HEK293T (cell line): Measurements from ENCODE around the gene ZBTB20.

Experiments used
- CTCF ChIA-PET: fragments of 350-600 bp; formaldehyde crosslinking; extraction: SDS; loops from one replicate; lab custom pipeline; 2021; ENCODE audit warnings: antibody characterized with exemption, inconsistent platforms; lab: Yijun Ruan, JAX
- POLR2A ChIA-PET: fragments of 350-600 bp; formaldehyde crosslinking; extraction: SDS; loops from one replicate; lab custom pipeline; 2020; ENCODE audit warnings: antibody characterized with exemption, inconsistent platforms; lab: Yijun Ruan, JAX
- DNase-seq: peaks from one replicate; pipeline ENCODE4 v3.0.0; 2012; ENCODE audit warnings: mixed read lengths; ENCODE audit errors: extremely low spot score
- ARNT ChIP-seq: fragments of 450-650 bp; IDR thresholded peaks from 2 replicates; pipeline ENCODE4 v1.6.1; 2017; ENCODE audit warnings: mild to moderate bottlenecking
- BHLHE40 ChIP-seq: fragments of 450-650 bp; IDR thresholded peaks from 2 replicates; pipeline ENCODE4 v1.6.1; 2016; ENCODE audit warnings: mild to moderate bottlenecking, moderate library complexity, borderline replicate concordance
- CTBP1 ChIP-seq: fragments of 450-650 bp; IDR thresholded peaks from 2 replicates; pipeline ENCODE4 v1.6.1; 2016; ENCODE audit warnings: borderline replicate concordance
- ELF4 ChIP-seq: fragments of 450-650 bp; IDR thresholded peaks from 2 replicates; pipeline ENCODE4 v1.6.1; 2017; ENCODE audit warnings: antibody characterized with exemption
- FOXA1 ChIP-seq: fragments of 450-650 bp; IDR thresholded peaks from 2 replicates; pipeline ENCODE4 v1.6.1; 2016; ENCODE audit warnings: mild to moderate bottlenecking
- FOXK2 ChIP-seq: fragments of 450-650 bp; IDR thresholded peaks from 2 replicates; pipeline ENCODE4 v1.6.1; 2016; ENCODE audit warnings: mild to moderate bottlenecking
- FOXM1 ChIP-seq: fragments of 450-650 bp; IDR thresholded peaks from 2 replicates; pipeline ENCODE4 v1.6.1; 2017; ENCODE audit warnings: mild to moderate bottlenecking, borderline replicate concordance
- HDGF ChIP-seq: fragments of 450-650 bp; IDR thresholded peaks from 2 replicates; pipeline ENCODE4 v1.6.1; 2017; ENCODE audit warnings: antibody characterized with exemption, borderline replicate concordance
- L3MBTL2 ChIP-seq: fragments of 450-650 bp; conservative IDR thresholded peaks from 2 replicates; pipeline ENCODE4 v1.6.1; 2016; ENCODE audit warnings: mild to moderate bottlenecking
- LEF1 ChIP-seq: fragments of 450-650 bp; IDR thresholded peaks from 2 replicates; pipeline ENCODE4 v1.6.1; 2017; ENCODE audit warnings: mild to moderate bottlenecking, borderline replicate concordance
- NFRKB ChIP-seq: fragments of 450-650 bp; IDR thresholded peaks from 2 replicates; pipeline ENCODE4 v1.6.1; 2016; ENCODE audit warnings: mild to moderate bottlenecking, moderate library complexity
- SP1 ChIP-seq: fragments of 450-650 bp; IDR thresholded peaks from 2 replicates; pipeline ENCODE4 v1.6.1; 2017
- SUZ12 ChIP-seq: fragments of 450-650 bp; IDR thresholded peaks from 2 replicates; pipeline ENCODE4 v1.6.1; 2016; ENCODE audit warnings: mild to moderate bottlenecking
- TARDBP ChIP-seq: fragments of 450-650 bp; IDR thresholded peaks from 2 replicates; pipeline ENCODE4 v1.6.1; 2016
- ZNF384 ChIP-seq: fragments of 450-650 bp; IDR thresholded peaks from 2 replicates; pipeline ENCODE4 v1.6.1; 2016
- TF ChIP-seq, protein P1 (sequence below): fragments of 450-650 bp; IDR thresholded peaks from 2 replicates; pipeline ENCODE4 v1.6.1; 2016

The ZBTB20 gene

DNA sequence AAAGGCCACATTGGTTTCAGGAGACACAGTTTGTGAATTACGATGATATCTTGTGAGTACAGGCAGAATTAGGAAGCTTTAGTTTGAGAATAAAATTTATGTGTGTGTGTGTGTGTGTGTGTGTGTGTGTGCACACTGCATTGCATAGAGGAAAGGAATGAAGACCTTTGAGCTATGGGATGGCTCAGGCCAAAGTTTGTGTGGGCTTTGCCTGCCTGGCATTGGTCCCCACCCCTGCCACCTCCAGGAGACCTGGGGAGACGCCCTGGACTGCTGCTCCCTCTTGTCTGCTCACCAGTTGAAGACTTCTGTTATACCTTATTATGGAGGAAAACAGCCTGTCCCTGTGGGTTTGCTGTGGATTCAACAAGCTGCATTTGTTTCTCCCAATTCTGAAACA lies 816.1 kb downstream of the ZBTB20 start:
- TF ChIP-seq L3MBTL2 (no peak), ARNT (no peak), BHLHE40 (no peak), HDGF (no peak), ZNF384 (no peak), CTBP1 (no peak), ELF4 (no peak), NFRKB (no peak), SP1 (no peak)
- ChIA-PET CTCF (no interaction called here), POLR2A (no interaction called here)
- DNase-seq, result no peak

DNA sequence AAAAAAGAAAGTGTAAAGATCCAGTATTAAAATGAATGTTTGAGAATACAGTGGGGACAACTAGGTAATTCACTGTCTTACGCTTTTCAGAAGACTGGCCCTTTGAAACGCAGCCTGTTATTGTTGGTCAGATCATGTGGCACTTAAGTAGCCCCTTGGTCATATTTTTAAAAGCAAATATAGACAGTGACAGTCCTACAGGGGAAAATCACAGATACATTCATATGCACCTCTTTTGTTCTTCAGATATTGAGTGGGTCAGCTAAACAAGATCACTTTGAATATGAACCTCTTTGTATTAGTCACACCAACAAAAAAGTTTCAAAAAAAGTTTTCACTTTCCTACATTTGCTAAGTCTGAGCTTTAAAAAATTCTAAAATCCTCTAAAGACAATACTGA lies 817.3 kb downstream of the ZBTB20 start:
- TF ChIP-seq HDGF (no peak), SP1 (no peak), TARDBP (no peak), NFRKB (no peak), SUZ12 (no peak), L3MBTL2 (no peak), BHLHE40 (no peak), LEF1 (no peak), FOXA1 (no peak), ZNF384 (no peak)
- TF ChIP-seq, protein P1, sequence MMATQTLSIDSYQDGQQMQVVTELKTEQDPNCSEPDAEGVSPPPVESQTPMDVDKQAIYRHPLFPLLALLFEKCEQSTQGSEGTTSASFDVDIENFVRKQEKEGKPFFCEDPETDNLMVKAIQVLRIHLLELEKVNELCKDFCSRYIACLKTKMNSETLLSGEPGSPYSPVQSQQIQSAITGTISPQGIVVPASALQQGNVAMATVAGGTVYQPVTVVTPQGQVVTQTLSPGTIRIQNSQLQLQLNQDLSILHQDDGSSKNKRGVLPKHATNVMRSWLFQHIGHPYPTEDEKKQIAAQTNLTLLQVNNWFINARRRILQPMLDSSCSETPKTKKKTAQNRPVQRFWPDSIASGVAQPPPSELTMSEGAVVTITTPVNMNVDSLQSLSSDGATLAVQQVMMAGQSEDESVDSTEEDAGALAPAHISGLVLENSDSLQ, result no peak
- CTCF ChIA-PET, result no interaction called here
- POLR2A ChIA-PET, result no interaction called here
- DNase-seq, result no peak

DNA sequence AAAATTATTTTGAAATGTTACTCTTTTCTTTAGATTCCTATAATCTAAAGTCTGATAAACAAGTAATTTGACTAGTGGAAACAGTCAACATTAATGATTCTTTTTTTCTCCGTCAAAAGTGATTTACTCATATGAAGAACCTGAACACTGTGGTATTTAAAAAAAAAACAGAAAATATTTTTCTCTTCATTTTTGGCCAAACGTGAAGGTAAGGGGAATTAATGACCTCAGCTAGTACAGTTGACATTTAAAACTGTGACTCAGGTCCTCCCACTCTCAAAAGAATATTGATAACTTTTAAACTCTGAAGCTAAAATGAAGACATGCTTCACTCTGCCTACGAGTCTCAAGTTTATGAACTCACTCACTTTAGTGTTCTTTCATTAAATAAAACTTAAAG lies 818.7 kb downstream of the ZBTB20 start:
- no peak for DNase-seq
- TF ChIP-seq, protein P1, result no peak
- TF ChIP-seq FOXK2 (no peak), L3MBTL2 (no peak), LEF1 (no peak), BHLHE40 (no peak), ZNF384 (no peak), SP1 (no peak), FOXM1 (no peak), HDGF (no peak), SUZ12 (no peak), TARDBP (no peak)
- CTCF ChIA-PET, result no interaction called here
- POLR2A ChIA-PET, result no interaction called here

- DNase-seq, result no peak
- TF ChIP-seq CTBP1 (no peak), L3MBTL2 (no peak), FOXK2 (no peak), SUZ12 (no peak), SP1 (no peak), ZNF384 (no peak), NFRKB (no peak), HDGF (no peak), ARNT (no peak), FOXA1 (no peak), ELF4 (no peak), TARDBP (no peak), LEF1 (no peak), BHLHE40 (no peak), FOXM1 (no peak)
- TF ChIP-seq, protein P1, result no peak
- CTCF ChIA-PET, result no interaction called here
- POLR2A ChIA-PET, result no interaction called here
Measured at GRCh38 chr3:114327665-114328064, 819.4 kb downstream of the ZBTB20 start.

GRCh38 chr3:114323546-114324254 lies 823.4 kb downstream of the ZBTB20 start:
- TF ChIP-seq SUZ12 (no peak), TARDBP (no peak), BHLHE40 (no peak), ARNT (no peak), FOXA1 (no peak), SP1 (no peak), FOXK2 (no peak), HDGF (no peak), L3MBTL2 (no peak), FOXM1 (no peak), ELF4 (no peak), LEF1 (no peak), ZNF384 (no peak), NFRKB (no peak), CTBP1 (no peak)
- TF ChIP-seq, protein P1, result no peak
- DNase-seq, result no peak
- ChIA-PET CTCF (interaction anchor here (0.6 kb wide), 1 partner anchor 95 kb away, joined by 4 read pairs; no protein-coding TSS in a partner anchor), POLR2A (no interaction called here)

- TF ChIP-seq SP1, result no peak
- no peak for TF ChIP-seq L3MBTL2
- TF ChIP-seq FOXK2, result no peak
- TF ChIP-seq BHLHE40, result no peak
- TF ChIP-seq ARNT, result no peak
- TF ChIP-seq CTBP1, result no peak
- no peak for TF ChIP-seq LEF1
- TF ChIP-seq, protein P1, result no peak
- CTCF ChIA-PET, result no interaction called here
- no peak for DNase-seq
- POLR2A ChIA-PET, result no interaction called here
Measured at GRCh38 chr3:114320246-114320645, 826.8 kb downstream of the ZBTB20 start.
